Measurements from ENCODE around the gene P3H2. TPM values are rescaled to one million over a fixed set of nuclear protein-coding genes. Genes with fewer than 3 reads are reported as not detected.

The P3H2 gene
- total and polyA plus RNA-seq, 9 of the 15 experiments (the other 6 are each of a cell fraction or from before 2014, with no cell fraction given): 0.04 to 0.26 (median 0.22) TPM; not detected in 6

DNA sequence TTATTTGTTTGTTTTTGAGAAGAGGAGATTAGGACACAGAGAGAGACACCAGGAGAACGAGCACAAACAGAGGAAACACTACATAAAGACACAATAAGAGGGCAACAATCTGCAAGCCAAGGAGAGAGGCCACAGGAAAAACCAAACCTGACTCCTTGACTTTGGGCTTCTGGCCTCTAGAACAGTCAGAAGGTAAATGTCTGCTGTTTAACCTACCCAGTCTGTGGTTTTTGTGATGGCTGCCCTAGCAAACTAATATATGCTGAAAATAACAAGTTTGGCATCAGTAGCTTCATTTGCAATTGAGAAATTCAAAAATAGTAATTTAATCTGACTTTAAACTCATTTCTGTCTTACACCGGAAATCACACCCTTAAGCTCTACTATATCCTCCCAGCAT is 110.2 kb downstream of the P3H2 start:
- in situ Hi-C loops (cut with MboI) (no loop called here), intact Hi-C loops (cut with micrococcal nuclease) (no loop called here)
- H3K9me1 ChIP-seq (ENCODE audit: control insufficient read depth, insufficient read depth, low read length): no peaks in the 10 kb centered on the region
- H3K4me3 ChIP-seq: no peak overlapping the region
- BruUV-seq (replicated peaks): no TSS peak
- WGBS (ENCODE audit: insufficient coverage, low coverage, missing lambda C conversion rate): 0% methylated on average over 2 of the region's 2 CpGs
- no peak for DNase-seq (ENCODE audit: extremely low read depth in 1 of 4, low spot score in 3 of 4)
- H4K20me1 ChIP-seq (replicated peaks; ENCODE audit: control insufficient read depth, insufficient read depth, low read length): no peaks in the 10 kb centered on the region
- no peaks in the 10 kb centered on the region for H3K4me1 ChIP-seq (replicated peaks in 1 of 2; ENCODE audit: control insufficient read depth in 2 of 2, insufficient read depth in 2 of 2, low read length in 2 of 2)
- no peaks in the 10 kb centered on the region for H3K79me2 ChIP-seq (ENCODE audit: control insufficient read depth, insufficient read depth, low read length)
- no peak overlapping the region for H2AFZ ChIP-seq (ENCODE audit: low read depth, low read length)
- no peak for TF ChIP-seq POLR2A (conservative IDR thresholded peaks at IDR 0.05)
- no peak for TF ChIP-seq GATAD2B (IDR thresholded peaks at IDR 0.05; ENCODE audit: borderline replicate concordance)
- no peak for TF ChIP-seq CCAR2 (IDR thresholded peaks at IDR 0.05; ENCODE audit: low read depth, low read length)
- no peak for TF ChIP-seq PYGO2 (tag; IDR thresholded peaks at IDR 0.05)
- TF ChIP-seq, protein P1, sequence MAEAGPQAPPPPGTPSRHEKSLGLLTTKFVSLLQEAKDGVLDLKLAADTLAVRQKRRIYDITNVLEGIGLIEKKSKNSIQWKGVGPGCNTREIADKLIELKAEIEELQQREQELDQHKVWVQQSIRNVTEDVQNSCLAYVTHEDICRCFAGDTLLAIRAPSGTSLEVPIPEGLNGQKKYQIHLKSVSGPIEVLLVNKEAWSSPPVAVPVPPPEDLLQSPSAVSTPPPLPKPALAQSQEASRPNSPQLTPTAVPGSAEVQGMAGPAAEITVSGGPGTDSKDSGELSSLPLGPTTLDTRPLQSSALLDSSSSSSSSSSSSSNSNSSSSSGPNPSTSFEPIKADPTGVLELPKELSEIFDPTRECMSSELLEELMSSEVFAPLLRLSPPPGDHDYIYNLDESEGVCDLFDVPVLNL (CRISPR knock-in tag; IDR thresholded peaks at IDR 0.05; ENCODE audit: low read depth): no peak
- TF ChIP-seq SRSF3 (IDR thresholded peaks at IDR 0.05; ENCODE audit: insufficient read depth, low read length): no peak
- TF ChIP-seq ZZZ3 (IDR thresholded peaks at IDR 0.05): no peak
- TF ChIP-seq FOSL1 (tag; conservative IDR thresholded peaks at IDR 0.05): no peak
- TF ChIP-seq MEF2D (tag; conservative IDR thresholded peaks at IDR 0.05; ENCODE audit: low read depth): no peak
- no peak for TF ChIP-seq HMGN3 (IDR thresholded peaks at IDR 0.05; ENCODE audit: borderline replicate concordance, extremely low read depth, insufficient read length, low read depth, low read length)
- TF ChIP-seq, protein P2, sequence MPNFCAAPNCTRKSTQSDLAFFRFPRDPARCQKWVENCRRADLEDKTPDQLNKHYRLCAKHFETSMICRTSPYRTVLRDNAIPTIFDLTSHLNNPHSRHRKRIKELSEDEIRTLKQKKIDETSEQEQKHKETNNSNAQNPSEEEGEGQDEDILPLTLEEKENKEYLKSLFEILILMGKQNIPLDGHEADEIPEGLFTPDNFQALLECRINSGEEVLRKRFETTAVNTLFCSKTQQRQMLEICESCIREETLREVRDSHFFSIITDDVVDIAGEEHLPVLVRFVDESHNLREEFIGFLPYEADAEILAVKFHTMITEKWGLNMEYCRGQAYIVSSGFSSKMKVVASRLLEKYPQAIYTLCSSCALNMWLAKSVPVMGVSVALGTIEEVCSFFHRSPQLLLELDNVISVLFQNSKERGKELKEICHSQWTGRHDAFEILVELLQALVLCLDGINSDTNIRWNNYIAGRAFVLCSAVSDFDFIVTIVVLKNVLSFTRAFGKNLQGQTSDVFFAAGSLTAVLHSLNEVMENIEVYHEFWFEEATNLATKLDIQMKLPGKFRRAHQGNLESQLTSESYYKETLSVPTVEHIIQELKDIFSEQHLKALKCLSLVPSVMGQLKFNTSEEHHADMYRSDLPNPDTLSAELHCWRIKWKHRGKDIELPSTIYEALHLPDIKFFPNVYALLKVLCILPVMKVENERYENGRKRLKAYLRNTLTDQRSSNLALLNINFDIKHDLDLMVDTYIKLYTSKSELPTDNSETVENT (CRISPR knock-in tag; IDR thresholded peaks at IDR 0.05): no peak
- no peak for TF ChIP-seq ZNF143 (CRISPR knock-in tag; IDR thresholded peaks at IDR 0.05)
- TF ChIP-seq YBX1 (IDR thresholded peaks at IDR 0.05): no peak
- TF ChIP-seq ZNF217 (CRISPR knock-in tag; IDR thresholded peaks at IDR 0.05): no peak
- no peak for TF ChIP-seq TCF7 (IDR thresholded peaks at IDR 0.05; ENCODE audit: borderline replicate concordance)
- TF ChIP-seq MYNN (IDR thresholded peaks at IDR 0.05): no peak
- no peak for TF ChIP-seq MYNN (CRISPR knock-in tag; IDR thresholded peaks at IDR 0.05)
- POLR2A ChIA-PET: no interaction called here
- no peak overlapping the region for H3K27ac ChIP-seq (ENCODE audit: extremely low read depth, low read depth, low read length)
- H3K4me2 ChIP-seq (ENCODE audit: insufficient read depth, low read length): no peak overlapping the region
- ATAC-seq: no peak
- CTCF ChIA-PET (ENCODE audit: low intra/inter-chr PET ratio): no interaction called here
- no peaks in the 10 kb centered on the region for H3K9me3 ChIP-seq (replicated peaks; ENCODE audit: control insufficient read depth, insufficient read depth, low read depth, low read length)
- no peak for FAIRE-seq
- no peak overlapping the region for H3K9ac ChIP-seq (ENCODE audit: insufficient read depth in 1 of 2, low read depth in 2 of 2, low read length in 2 of 2)
- H3K27me3 ChIP-seq (ENCODE audit: control insufficient read depth in 2 of 2, insufficient read depth in 2 of 2, low read length in 2 of 2): no peaks in the 10 kb centered on the region
- no peaks in the 10 kb centered on the region for H3K36me3 ChIP-seq (ENCODE audit: control insufficient read depth, insufficient read depth, low read length)
